ENCODE measurements around the gene C6orf132.

The C6orf132 gene

GRCh38 chr6:42078386-42078785, 64.0 kb downstream of the C6orf132 start:
- no peak for DNase-seq (ENCODE audit: low read depth)

- peak; percentile 21 for DNase-seq (ENCODE audit: low read depth)
Measured at GRCh38 chr6:42075159-42075838, 67.1 kb downstream of the C6orf132 start.

- no peak for DNase-seq (ENCODE audit: low read depth)
Measured at GRCh38 chr6:42073287-42073686, 69.1 kb downstream of the C6orf132 start.

GRCh38 chr6:42071881-42072583, 70.4 kb downstream of the C6orf132 start:
- DNase-seq (ENCODE audit: low read depth): no peak

- no peak for DNase-seq (ENCODE audit: low read depth)
Measured at GRCh38 chr6:42068872-42069522, 73.4 kb downstream of the C6orf132 start.

GRCh38 chr6:42068173-42068572, 74.2 kb downstream of the C6orf132 start:
- DNase-seq (ENCODE audit: low read depth): no peak

GRCh38 chr6:42066156-42066675, 76.2 kb downstream of the C6orf132 start:
- DNase-seq (ENCODE audit: low read depth): no peak

GRCh38 chr6:42059743-42060142, 82.7 kb downstream of the C6orf132 start:
- no peak for DNase-seq (ENCODE audit: low read depth)

GRCh38 chr6:42053601-42054000, 88.8 kb downstream of the C6orf132 start:
- DNase-seq (ENCODE audit: low read depth): no peak

- no peak for DNase-seq (ENCODE audit: low read depth)
Measured at GRCh38 chr6:42051268-42051653, 91.2 kb downstream of the C6orf132 start.
